Loucy (cell line): ENCODE data around the gene EFNA3.

ENCODE experiments used
- EZH2phosphoT487 ChIP-seq: fragments of 200-600 bp; IDR thresholded peaks from 2 replicates; pipeline ENCODE4 v1.6.1; 2018; ENCODE audit warnings: antibody characterized with exemption, mild to moderate bottlenecking, moderate library complexity, borderline replicate concordance
- TF ChIP-seq, protein P1 (sequence below): fragments of 200-600 bp; sonication (generic); conservative IDR thresholded peaks from 2 replicates; pipeline ENCODE4 v1.5.1; 2014; ENCODE audit warnings: mild to moderate bottlenecking, antibody characterized with exemption, low read length

DNA sequence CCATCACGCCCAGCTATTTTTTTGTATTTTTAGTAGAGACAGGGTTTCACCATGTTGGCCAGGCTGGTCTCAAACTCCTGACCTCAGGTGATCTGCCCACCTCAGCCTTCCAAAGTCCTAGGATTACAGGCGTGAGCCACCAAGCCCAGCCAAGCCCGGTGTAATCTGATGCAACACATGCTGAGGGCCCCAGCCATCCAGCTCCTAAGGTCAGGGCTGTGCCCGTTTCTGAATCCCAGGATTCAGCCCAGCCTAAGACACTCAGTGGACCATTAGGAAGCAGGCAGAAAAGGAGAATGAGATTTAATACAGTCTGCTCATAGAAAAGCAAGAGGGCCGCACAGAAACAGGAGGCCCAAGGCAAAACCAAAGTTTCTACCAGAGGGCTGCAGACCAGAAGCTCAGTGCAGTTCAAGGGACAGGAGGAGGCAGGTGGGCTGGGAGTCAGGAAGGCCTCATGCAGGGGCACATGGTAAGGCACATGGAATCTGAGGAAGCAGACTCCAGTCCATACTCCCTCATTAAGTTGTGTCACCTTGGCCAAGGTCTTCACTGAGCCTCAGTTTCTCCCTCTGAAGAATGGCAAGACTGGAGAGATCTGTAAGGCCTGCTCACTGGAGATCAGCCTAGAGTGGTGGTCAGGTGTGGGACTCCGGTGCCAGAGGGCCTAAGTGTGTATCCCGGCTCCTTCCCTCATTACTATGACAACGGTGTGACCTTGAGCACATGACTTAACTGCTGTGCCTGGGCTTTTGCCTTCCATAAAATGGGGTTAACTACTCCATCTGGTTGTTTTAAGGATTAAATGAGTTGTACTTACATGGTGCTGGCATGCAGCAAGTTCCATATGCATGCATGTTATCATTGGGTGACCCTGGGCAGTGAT is 29.9 kb upstream of the EFNA3 start:
- no peak for TF ChIP-seq EZH2phosphoT487
- TF ChIP-seq, protein P1, sequence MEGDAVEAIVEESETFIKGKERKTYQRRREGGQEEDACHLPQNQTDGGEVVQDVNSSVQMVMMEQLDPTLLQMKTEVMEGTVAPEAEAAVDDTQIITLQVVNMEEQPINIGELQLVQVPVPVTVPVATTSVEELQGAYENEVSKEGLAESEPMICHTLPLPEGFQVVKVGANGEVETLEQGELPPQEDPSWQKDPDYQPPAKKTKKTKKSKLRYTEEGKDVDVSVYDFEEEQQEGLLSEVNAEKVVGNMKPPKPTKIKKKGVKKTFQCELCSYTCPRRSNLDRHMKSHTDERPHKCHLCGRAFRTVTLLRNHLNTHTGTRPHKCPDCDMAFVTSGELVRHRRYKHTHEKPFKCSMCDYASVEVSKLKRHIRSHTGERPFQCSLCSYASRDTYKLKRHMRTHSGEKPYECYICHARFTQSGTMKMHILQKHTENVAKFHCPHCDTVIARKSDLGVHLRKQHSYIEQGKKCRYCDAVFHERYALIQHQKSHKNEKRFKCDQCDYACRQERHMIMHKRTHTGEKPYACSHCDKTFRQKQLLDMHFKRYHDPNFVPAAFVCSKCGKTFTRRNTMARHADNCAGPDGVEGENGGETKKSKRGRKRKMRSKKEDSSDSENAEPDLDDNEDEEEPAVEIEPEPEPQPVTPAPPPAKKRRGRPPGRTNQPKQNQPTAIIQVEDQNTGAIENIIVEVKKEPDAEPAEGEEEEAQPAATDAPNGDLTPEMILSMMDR: no peak
